ENCODE data around the gene TCEA3.

Gene TCEA3

GRCh38 chr1:23446661-23447310, 22.2 kb upstream of the TCEA3 start:
- no peak for FAIRE-seq

GRCh38 chr1:23444596-23445390, 20.2 kb upstream of the TCEA3 start:
- no peak for FAIRE-seq

DNA sequence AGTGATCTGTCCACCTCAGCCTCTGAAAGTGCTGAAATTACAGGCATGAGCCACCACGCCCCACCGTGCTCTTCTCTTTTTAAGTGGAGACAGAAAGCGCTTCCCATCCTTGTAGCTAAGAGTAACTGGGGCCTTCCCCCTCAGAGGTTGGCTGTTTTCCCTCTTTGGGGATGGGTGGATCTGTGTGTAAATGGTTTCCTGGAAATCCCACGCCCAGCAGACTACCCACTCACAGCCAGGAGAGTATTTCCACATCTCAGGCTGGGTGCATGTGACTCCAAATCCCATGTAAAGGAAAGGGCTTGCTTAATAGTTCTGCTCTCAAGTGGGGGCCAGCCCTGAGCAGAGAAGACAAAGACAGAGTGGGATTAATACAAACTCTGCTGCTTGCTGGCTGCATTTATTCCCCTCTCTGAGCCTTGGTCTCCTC, 19.6 kb upstream of the TCEA3 start:
- FAIRE-seq: no peak

DNA sequence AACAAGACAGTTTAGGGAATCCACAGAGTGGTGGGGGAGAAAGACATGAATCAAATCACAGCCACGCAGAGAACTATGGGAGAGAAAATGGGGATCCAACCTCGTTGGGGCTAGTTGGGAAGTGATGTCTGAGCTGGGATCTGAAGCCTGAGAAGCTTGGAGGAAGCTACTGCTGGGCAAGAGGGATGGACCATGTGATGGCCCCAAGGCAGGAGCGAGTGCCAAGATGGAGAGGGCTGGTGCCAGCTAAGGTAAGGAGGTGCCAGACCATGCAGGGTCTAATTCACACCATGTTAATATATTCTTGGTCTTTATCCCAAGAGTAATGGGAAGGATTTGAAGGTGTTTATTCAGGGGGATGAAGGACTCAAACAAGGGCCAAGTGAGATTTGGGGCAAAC, 18.2 kb upstream of the TCEA3 start:
- no peak for FAIRE-seq

- FAIRE-seq: no peak
These were observed 17.0 kb upstream of the TCEA3 start for GRCh38 chr1:23441446-23442148.

- no peak for FAIRE-seq
These were observed 14.0 kb upstream of the TCEA3 start for GRCh38 chr1:23438545-23438944.

- no peak for FAIRE-seq
These were observed 12.8 kb upstream of the TCEA3 start for GRCh38 chr1:23437355-23437664.

GRCh38 chr1:23436520-23437354, 12.2 kb upstream of the TCEA3 start:
- FAIRE-seq: no peak

GRCh38 chr1:23434260-23434775, 9.8 kb upstream of the TCEA3 start:
- FAIRE-seq: no peak

GRCh38 chr1:23433122-23433521, 8.6 kb upstream of the TCEA3 start:
- no peak for FAIRE-seq

DNA sequence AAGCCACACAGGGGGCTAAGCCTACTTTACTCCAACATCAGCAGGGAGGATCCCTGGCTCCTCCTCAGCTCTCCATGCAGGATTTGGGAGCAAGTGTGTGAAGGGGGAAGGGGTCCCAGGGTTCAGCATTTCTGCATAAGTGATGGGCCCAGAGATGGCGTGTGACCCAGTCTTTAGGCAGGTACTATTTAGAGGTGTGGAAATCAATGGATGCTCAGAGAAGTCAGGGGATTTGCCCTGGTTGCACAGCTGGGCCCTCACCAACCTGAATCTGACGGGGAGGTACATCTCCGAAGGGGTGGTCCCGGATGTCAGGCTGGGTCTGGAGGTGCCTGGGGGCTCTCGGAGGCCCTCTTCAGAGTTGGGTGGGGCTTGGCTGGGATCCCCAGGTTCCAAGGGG, 6.9 kb upstream of the TCEA3 start:
- no peak for FAIRE-seq

GRCh38 chr1:23430803-23431202, 6.3 kb upstream of the TCEA3 start:
- no peak for FAIRE-seq

- FAIRE-seq: no peak
These were observed 3.8 kb upstream of the TCEA3 start for GRCh38 chr1:23428136-23428905.

GRCh38 chr1:23427550-23427949, 3.0 kb upstream of the TCEA3 start:
- no peak for FAIRE-seq

DNA sequence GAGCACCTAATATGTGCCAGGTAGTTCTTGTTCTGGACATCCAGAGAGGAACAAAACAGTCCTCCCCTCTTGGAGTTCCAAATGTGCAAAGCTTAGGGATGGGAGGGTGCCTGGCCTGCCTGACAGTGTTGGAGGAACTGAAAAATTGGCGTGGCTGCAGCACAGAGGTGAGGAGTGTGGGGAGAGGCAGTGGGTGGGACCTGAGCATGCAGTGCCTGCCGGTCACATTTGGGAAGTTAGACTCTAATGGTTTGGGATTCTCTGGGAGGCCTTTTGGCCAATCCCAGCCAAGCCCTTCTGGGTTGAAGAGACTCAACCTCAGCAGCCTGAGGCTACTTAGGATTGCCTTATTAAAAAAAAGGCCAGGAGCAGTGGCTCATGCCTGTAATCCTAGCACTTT, 2.3 kb upstream of the TCEA3 start:
- FAIRE-seq: no peak

- FAIRE-seq: no peak
These were observed 596 bp upstream of the TCEA3 start for GRCh38 chr1:23425193-23425494.

DNA sequence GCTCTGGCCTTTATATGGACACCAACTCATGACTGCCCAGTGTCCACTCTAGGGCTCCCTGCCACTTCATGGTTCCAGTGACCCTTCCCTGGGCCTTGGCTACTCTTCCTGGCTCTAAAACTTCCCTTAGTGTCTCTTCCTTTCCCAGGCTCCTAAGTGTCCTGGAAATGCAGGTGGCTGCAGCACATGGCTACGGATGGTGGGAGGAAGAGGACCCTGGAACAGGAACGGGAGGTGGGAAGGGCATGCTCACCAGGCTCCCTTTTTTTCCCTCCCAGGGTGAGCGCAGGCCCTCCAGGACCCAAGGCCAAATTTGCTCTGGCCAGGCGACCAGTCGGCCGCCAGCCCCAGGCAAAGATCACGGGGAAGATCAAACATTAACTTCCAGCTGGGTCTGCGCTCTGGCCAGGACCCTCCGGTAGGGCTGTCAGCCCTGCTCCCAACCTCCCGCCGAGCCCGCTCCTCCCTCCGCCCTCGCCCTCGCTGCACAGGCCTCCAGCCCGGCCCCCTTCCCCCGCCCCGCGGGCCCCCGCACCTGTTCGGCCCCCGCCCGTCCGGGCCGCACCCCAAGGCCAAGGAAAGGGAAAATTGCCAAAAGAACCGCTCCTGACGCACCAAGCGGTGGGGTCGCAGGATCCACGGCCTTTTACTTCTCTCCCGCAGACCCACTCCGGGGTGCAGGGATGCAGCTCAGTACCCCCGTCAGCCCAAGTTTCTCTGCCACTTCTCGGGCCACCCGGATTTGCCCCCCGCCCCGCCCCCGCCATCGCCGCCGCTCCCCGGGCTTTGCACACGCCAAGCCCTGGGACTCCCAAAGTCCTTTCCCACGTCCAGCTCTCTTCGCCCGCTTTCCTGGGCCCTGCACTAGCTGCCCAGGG, 894 bp downstream of the TCEA3 start:
- FAIRE-seq: no peak

GRCh38 chr1:23422941-23423340, 1.6 kb downstream of the TCEA3 start:
- no peak for FAIRE-seq

DNA sequence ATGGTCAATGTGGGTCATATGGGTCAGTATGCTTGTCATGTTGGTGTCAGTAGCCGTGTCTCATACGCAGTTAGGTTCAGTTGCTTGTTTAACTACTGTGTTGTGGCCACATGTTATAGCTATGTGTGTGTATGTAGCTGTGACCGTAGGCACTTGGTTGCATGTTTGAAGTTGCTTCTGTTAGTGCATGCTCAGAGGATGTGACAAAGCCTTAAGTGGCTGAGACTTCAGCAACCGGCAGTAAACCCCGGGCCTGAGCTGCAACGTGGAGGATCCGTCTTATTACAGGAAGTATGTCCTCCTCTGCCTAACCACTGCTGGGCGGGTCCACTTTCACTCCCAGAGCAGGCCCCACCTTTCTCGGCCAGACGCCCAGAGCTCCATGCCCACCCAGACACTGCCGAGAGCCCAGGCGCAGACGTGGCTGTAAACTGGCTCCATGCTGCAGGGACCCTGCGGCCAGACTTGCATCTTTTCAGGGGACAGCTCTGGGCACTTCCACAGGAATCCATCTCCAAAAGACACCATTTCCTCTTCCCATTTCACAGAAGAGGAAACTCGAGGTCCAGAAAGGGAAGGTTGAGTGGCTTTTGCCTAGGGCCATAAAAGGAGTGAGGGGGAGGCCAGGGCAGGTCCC, 2.2 kb downstream of the TCEA3 start:
- no peak for FAIRE-seq

- no peak for FAIRE-seq
These were observed 2.8 kb downstream of the TCEA3 start for GRCh38 chr1:23421753-23422240.

DNA sequence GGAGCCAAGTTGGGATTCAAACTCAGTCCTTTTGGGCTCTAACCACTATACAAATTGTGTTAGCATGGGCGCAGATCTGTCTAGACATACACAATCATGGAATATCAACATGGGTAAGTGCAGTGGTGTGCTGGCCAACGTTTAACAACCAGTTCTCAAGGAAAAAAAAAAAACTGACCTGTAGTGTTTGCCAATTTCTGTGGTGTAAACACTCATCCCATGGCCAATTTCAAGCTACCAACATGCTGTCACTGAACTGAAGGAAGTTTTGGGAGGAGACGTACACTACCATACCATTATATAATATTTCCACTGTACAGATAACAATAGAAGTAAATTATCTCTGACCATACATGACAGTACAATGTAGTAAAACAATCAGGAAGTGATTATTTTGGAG, 3.2 kb downstream of the TCEA3 start:
- no peak for FAIRE-seq

Measured in A204.1 (cell line).